WTC11 (cell line): ENCODE data around the gene PDZK1IP1. TPM values are rescaled to one million over a fixed set of nuclear protein-coding genes. Genes with fewer than 3 reads are reported as not detected.

Source experiments
- ATAC-seq: fragments of 200-7000 bp; cut with Tn5 transposase; 2 replicates; pipeline ENCODE4 v1.10.0; 2021; ENCODE audit warnings: mild to moderate bottlenecking, moderate library complexity
- CTCF ChIA-PET: fragments of 300-600 bp; sonication (Branson Sonifier 250); formaldehyde crosslinking; loops from one replicate; lab custom pipeline; 2021; ENCODE audit warnings: antibody characterized with exemption; lab: Charles Lee
- POLR2A ChIA-PET: fragments of 350-600 bp; sonication (Branson Sonifier 250); formaldehyde crosslinking; loops from one replicate; lab custom pipeline; 2021; ENCODE audit warnings: antibody characterized with exemption; lab: Charles Lee
- DNase-seq: peaks from one replicate; pipeline ENCODE4 v3.0.0; 2021; ENCODE audit warnings: low spot score
- H3K27ac Mint-ChIP-seq: 2 replicates; pipeline ENCODE4 v1.8.0; 2021; ENCODE audit warnings: mixed read lengths
- H3K27me3 Mint-ChIP-seq: 2 replicates; pipeline ENCODE4 v1.8.0; 2021; ENCODE audit warnings: low read depth, mild to moderate bottlenecking, moderate library complexity, mixed read lengths
- H3K36me3 Mint-ChIP-seq: 2 replicates; pipeline ENCODE4 v1.8.0; 2021; ENCODE audit warnings: mixed read lengths
- H3K4me1 Mint-ChIP-seq: 2 replicates; pipeline ENCODE4 v1.8.0; 2022; ENCODE audit warnings: mixed read lengths
- H3K4me3 Mint-ChIP-seq: 2 replicates; pipeline ENCODE4 v1.8.0; 2021; ENCODE audit warnings: mild to moderate bottlenecking, moderate library complexity, mixed read lengths
- H3K9me3 Mint-ChIP-seq: 2 replicates; pipeline ENCODE4 v1.8.0; 2021; ENCODE audit warnings: mixed read lengths
- MXD4 ChIP-seq: fragments of 250-450 bp; sonication (Bioruptor Pico); IDR thresholded peaks from 2 replicates; pipeline ENCODE4 v1.8.0; 2021; ENCODE audit warnings: mild to moderate bottlenecking, moderate library complexity, borderline replicate concordance
- NR3C1 ChIP-seq: sonication (generic); formaldehyde crosslinking; conservative IDR thresholded peaks from 2 replicates; pipeline ENCODE4 v1.8.1; 2023; ENCODE audit warnings: low read depth, mild to moderate bottlenecking, missing genetic modification reagents
- ZNF219 ChIP-seq: sonication (generic); formaldehyde crosslinking; IDR thresholded peaks from 2 replicates; pipeline ENCODE4 v1.8.0; 2023; ENCODE audit warnings: missing genetic modification reagents, mild to moderate bottlenecking, borderline replicate concordance
- ZNF671 ChIP-seq: fragments of 250-450 bp; sonication (Bioruptor Pico); IDR thresholded peaks from 2 replicates; pipeline ENCODE4 v1.8.0; 2021; ENCODE audit warnings: mild to moderate bottlenecking
- total RNA-seq: library from RNA; stranded (reverse); gene quantifications from 3 replicates; pipeline ENCODE4 v1.2.3, GENCODE V29; 2021
- TF ChIP-seq, protein P1 (sequence below): fragments of 250-450 bp; sonication (Bioruptor Pico); IDR thresholded peaks from 2 replicates; pipeline ENCODE4 v1.8.0; 2021; ENCODE audit warnings: mild to moderate bottlenecking
- TF ChIP-seq, protein P2 (sequence below): sonication (generic); formaldehyde crosslinking; IDR thresholded peaks from 2 replicates; pipeline ENCODE4 v1.8.1; 2023; ENCODE audit warnings: mild to moderate bottlenecking, missing genetic modification reagents, borderline replicate concordance
- TF ChIP-seq, protein P3 (sequence below): fragments of 250-450 bp; sonication (Bioruptor Pico); IDR thresholded peaks from 2 replicates; pipeline ENCODE4 v1.9.0; 2021; ENCODE audit warnings: mild to moderate bottlenecking
- TF ChIP-seq, protein P4 (sequence below): sonication (generic); formaldehyde crosslinking; IDR thresholded peaks from 2 replicates; pipeline ENCODE4 v1.8.0; 2022; ENCODE audit warnings: mild to moderate bottlenecking, missing genetic modification reagents
- TF ChIP-seq, protein P5 (sequence below): sonication (generic); formaldehyde crosslinking; IDR thresholded peaks from 2 replicates; pipeline ENCODE4 v1.8.0; 2023; ENCODE audit warnings: mild to moderate bottlenecking, missing genetic modification reagents
- TF ChIP-seq, protein P6 (sequence below): sonication (generic); formaldehyde crosslinking; IDR thresholded peaks from 2 replicates; pipeline ENCODE4 v1.8.0; 2023; ENCODE audit warnings: missing genetic modification reagents, mild to moderate bottlenecking, borderline replicate concordance
- TF ChIP-seq, protein P7 (sequence below): sonication (generic); formaldehyde crosslinking; IDR thresholded peaks from 2 replicates; pipeline ENCODE4 v1.8.0; 2022; ENCODE audit warnings: mild to moderate bottlenecking, missing genetic modification reagents
- TF ChIP-seq, protein P8 (sequence below): sonication (generic); formaldehyde crosslinking; conservative IDR thresholded peaks from 2 replicates; pipeline ENCODE4 v1.8.1; 2023; ENCODE audit warnings: mild to moderate bottlenecking, low read depth, missing genetic modification reagents, moderate library complexity

Gene PDZK1IP1
- total RNA-seq, 1 experiment from 2014 or later = not detected

DNA sequence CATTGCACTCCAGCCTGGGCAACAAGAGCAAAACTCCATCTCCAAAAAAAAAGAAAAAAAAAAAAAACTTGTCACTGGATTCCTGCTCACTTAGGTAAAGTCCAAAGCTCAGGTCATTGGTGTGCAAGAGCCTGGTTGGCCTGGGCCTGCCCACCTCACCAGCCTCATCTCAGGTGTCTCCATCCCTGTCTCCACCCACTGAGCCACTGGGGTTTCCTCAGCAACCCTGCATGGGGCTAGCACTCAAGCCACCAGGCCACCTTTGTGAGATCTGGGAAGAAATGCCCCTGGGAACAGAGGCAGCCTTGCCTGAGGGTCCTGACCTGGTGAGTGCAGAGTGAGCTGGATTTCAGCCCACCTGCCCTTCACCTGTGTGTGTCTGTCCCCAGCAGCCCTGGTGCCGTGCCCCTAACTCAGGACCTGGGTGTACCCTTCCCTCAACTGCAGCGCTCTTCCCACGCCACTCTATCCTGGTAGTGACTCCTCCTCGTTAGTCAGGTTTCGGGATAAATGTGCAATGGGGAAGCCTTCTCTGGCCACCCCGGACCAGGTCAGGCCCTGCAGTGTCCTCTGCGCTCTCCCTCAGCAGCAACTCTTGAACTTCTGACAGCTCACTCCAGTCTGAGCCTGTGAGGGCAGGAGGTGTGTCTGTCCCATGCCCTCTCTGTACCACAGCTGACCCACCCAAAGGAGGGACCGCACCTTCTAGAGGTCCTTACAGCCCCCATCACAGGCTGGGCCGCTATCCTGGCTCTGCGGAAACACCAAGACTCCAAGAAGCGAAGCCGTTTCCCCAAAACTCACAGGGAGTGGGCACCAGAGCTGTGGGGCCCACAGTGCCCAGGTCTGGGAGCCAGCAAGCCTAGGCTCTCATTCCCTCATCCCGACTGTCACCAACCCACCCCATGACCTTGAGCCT lies 3.3 kb downstream of the PDZK1IP1 start:
- no peak for ATAC-seq
- H3K27me3 Mint-ChIP-seq = peaks cover 24% of the 10 kb centered on the region
- TF ChIP-seq, protein P1, sequence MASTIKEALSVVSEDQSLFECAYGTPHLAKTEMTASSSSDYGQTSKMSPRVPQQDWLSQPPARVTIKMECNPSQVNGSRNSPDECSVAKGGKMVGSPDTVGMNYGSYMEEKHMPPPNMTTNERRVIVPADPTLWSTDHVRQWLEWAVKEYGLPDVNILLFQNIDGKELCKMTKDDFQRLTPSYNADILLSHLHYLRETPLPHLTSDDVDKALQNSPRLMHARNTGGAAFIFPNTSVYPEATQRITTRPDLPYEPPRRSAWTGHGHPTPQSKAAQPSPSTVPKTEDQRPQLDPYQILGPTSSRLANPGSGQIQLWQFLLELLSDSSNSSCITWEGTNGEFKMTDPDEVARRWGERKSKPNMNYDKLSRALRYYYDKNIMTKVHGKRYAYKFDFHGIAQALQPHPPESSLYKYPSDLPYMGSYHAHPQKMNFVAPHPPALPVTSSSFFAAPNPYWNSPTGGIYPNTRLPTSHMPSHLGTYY (CRISPR knock-in tag) = no peak
- TF ChIP-seq, protein P2, sequence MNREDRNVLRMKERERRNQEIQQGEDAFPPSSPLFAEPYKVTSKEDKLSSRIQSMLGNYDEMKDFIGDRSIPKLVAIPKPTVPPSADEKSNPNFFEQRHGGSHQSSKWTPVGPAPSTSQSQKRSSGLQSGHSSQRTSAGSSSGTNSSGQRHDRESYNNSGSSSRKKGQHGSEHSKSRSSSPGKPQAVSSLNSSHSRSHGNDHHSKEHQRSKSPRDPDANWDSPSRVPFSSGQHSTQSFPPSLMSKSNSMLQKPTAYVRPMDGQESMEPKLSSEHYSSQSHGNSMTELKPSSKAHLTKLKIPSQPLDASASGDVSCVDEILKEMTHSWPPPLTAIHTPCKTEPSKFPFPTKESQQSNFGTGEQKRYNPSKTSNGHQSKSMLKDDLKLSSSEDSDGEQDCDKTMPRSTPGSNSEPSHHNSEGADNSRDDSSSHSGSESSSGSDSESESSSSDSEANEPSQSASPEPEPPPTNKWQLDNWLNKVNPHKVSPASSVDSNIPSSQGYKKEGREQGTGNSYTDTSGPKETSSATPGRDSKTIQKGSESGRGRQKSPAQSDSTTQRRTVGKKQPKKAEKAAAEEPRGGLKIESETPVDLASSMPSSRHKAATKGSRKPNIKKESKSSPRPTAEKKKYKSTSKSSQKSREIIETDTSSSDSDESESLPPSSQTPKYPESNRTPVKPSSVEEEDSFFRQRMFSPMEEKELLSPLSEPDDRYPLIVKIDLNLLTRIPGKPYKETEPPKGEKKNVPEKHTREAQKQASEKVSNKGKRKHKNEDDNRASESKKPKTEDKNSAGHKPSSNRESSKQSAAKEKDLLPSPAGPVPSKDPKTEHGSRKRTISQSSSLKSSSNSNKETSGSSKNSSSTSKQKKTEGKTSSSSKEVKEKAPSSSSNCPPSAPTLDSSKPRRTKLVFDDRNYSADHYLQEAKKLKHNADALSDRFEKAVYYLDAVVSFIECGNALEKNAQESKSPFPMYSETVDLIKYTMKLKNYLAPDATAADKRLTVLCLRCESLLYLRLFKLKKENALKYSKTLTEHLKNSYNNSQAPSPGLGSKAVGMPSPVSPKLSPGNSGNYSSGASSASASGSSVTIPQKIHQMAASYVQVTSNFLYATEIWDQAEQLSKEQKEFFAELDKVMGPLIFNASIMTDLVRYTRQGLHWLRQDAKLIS (CRISPR knock-in tag) = no peak
- TF ChIP-seq, protein P3, sequence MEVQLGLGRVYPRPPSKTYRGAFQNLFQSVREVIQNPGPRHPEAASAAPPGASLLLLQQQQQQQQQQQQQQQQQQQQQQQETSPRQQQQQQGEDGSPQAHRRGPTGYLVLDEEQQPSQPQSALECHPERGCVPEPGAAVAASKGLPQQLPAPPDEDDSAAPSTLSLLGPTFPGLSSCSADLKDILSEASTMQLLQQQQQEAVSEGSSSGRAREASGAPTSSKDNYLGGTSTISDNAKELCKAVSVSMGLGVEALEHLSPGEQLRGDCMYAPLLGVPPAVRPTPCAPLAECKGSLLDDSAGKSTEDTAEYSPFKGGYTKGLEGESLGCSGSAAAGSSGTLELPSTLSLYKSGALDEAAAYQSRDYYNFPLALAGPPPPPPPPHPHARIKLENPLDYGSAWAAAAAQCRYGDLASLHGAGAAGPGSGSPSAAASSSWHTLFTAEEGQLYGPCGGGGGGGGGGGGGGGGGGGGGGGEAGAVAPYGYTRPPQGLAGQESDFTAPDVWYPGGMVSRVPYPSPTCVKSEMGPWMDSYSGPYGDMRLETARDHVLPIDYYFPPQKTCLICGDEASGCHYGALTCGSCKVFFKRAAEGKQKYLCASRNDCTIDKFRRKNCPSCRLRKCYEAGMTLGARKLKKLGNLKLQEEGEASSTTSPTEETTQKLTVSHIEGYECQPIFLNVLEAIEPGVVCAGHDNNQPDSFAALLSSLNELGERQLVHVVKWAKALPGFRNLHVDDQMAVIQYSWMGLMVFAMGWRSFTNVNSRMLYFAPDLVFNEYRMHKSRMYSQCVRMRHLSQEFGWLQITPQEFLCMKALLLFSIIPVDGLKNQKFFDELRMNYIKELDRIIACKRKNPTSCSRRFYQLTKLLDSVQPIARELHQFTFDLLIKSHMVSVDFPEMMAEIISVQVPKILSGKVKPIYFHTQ (CRISPR knock-in tag) = no peak
- TF ChIP-seq, protein P4, sequence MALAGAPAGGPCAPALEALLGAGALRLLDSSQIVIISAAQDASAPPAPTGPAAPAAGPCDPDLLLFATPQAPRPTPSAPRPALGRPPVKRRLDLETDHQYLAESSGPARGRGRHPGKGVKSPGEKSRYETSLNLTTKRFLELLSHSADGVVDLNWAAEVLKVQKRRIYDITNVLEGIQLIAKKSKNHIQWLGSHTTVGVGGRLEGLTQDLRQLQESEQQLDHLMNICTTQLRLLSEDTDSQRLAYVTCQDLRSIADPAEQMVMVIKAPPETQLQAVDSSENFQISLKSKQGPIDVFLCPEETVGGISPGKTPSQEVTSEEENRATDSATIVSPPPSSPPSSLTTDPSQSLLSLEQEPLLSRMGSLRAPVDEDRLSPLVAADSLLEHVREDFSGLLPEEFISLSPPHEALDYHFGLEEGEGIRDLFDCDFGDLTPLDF (CRISPR knock-in tag) = no peak
- TF ChIP-seq NR3C1 (CRISPR knock-in tag) (no peak), ZNF671 (CRISPR knock-in tag) (no peak), ZNF219 (CRISPR knock-in tag) (no peak), MXD4 (no peak)
- TF ChIP-seq, protein P5, sequence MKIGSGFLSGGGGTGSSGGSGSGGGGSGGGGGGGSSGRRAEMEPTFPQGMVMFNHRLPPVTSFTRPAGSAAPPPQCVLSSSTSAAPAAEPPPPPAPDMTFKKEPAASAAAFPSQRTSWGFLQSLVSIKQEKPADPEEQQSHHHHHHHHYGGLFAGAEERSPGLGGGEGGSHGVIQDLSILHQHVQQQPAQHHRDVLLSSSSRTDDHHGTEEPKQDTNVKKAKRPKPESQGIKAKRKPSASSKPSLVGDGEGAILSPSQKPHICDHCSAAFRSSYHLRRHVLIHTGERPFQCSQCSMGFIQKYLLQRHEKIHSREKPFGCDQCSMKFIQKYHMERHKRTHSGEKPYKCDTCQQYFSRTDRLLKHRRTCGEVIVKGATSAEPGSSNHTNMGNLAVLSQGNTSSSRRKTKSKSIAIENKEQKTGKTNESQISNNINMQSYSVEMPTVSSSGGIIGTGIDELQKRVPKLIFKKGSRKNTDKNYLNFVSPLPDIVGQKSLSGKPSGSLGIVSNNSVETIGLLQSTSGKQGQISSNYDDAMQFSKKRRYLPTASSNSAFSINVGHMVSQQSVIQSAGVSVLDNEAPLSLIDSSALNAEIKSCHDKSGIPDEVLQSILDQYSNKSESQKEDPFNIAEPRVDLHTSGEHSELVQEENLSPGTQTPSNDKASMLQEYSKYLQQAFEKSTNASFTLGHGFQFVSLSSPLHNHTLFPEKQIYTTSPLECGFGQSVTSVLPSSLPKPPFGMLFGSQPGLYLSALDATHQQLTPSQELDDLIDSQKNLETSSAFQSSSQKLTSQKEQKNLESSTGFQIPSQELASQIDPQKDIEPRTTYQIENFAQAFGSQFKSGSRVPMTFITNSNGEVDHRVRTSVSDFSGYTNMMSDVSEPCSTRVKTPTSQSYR = no peak
- TF ChIP-seq, protein P6, sequence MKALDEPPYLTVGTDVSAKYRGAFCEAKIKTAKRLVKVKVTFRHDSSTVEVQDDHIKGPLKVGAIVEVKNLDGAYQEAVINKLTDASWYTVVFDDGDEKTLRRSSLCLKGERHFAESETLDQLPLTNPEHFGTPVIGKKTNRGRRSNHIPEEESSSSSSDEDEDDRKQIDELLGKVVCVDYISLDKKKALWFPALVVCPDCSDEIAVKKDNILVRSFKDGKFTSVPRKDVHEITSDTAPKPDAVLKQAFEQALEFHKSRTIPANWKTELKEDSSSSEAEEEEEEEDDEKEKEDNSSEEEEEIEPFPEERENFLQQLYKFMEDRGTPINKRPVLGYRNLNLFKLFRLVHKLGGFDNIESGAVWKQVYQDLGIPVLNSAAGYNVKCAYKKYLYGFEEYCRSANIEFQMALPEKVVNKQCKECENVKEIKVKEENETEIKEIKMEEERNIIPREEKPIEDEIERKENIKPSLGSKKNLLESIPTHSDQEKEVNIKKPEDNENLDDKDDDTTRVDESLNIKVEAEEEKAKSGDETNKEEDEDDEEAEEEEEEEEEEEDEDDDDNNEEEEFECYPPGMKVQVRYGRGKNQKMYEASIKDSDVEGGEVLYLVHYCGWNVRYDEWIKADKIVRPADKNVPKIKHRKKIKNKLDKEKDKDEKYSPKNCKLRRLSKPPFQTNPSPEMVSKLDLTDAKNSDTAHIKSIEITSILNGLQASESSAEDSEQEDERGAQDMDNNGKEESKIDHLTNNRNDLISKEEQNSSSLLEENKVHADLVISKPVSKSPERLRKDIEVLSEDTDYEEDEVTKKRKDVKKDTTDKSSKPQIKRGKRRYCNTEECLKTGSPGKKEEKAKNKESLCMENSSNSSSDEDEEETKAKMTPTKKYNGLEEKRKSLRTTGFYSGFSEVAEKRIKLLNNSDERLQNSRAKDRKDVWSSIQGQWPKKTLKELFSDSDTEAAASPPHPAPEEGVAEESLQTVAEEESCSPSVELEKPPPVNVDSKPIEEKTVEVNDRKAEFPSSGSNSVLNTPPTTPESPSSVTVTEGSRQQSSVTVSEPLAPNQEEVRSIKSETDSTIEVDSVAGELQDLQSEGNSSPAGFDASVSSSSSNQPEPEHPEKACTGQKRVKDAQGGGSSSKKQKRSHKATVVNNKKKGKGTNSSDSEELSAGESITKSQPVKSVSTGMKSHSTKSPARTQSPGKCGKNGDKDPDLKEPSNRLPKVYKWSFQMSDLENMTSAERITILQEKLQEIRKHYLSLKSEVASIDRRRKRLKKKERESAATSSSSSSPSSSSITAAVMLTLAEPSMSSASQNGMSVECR (CRISPR knock-in tag) = no peak
- TF ChIP-seq, protein P7, sequence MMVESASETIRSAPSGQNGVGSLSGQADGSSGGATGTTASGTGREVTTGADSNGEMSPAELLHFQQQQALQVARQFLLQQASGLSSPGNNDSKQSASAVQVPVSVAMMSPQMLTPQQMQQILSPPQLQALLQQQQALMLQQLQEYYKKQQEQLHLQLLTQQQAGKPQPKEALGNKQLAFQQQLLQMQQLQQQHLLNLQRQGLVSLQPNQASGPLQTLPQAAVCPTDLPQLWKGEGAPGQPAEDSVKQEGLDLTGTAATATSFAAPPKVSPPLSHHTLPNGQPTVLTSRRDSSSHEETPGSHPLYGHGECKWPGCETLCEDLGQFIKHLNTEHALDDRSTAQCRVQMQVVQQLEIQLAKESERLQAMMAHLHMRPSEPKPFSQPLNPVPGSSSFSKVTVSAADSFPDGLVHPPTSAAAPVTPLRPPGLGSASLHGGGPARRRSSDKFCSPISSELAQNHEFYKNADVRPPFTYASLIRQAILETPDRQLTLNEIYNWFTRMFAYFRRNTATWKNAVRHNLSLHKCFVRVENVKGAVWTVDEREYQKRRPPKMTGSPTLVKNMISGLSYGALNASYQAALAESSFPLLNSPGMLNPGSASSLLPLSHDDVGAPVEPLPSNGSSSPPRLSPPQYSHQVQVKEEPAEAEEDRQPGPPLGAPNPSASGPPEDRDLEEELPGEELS (CRISPR knock-in tag) = no peak
- TF ChIP-seq, protein P8, sequence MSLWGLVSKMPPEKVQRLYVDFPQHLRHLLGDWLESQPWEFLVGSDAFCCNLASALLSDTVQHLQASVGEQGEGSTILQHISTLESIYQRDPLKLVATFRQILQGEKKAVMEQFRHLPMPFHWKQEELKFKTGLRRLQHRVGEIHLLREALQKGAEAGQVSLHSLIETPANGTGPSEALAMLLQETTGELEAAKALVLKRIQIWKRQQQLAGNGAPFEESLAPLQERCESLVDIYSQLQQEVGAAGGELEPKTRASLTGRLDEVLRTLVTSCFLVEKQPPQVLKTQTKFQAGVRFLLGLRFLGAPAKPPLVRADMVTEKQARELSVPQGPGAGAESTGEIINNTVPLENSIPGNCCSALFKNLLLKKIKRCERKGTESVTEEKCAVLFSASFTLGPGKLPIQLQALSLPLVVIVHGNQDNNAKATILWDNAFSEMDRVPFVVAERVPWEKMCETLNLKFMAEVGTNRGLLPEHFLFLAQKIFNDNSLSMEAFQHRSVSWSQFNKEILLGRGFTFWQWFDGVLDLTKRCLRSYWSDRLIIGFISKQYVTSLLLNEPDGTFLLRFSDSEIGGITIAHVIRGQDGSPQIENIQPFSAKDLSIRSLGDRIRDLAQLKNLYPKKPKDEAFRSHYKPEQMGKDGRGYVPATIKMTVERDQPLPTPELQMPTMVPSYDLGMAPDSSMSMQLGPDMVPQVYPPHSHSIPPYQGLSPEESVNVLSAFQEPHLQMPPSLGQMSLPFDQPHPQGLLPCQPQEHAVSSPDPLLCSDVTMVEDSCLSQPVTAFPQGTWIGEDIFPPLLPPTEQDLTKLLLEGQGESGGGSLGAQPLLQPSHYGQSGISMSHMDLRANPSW (CRISPR knock-in tag) = no peak

More for the DNA sequence above, 3.3 kb downstream of the PDZK1IP1 start:
- Mint-ChIP-seq H3K9me3 (no peaks in the 10 kb centered on the region), H3K27ac (no peak overlapping the region), H3K4me1 (peaks cover 11% of the 10 kb centered on the region), H3K36me3 (no peaks in the 10 kb centered on the region), H3K4me3 (no peak overlapping the region)
- ChIA-PET POLR2A (no interaction called here), CTCF (no interaction called here)
- no peak for DNase-seq
